ENCODE measurements around the gene TGIF1.
"Not testable (repeated sequence)": the region's sequence is repeated elsewhere in the genome, so short reads cannot be mapped to it uniquely, and the experiment has no call there.

Gene TGIF1

DNA sequence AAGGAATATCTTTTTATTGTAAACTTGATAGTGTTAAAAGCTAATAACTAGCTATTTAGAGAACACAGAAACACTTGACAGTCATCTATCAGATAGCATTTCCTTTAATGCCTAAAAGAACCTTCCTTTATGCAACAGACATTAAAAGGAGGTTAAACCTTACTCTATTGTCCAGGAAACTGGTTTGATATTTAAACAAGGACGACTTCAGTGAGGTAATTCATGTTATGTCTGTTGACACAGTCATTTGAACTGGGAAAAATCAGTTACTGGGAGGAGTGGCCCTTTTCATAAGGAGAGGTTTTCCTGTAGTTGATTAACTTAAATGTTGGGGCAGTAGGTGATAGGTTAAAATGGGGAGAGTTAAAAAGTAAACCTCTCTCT, 6.7 kb downstream of the TGIF1 start:
- no peak for ATAC-seq

DNA sequence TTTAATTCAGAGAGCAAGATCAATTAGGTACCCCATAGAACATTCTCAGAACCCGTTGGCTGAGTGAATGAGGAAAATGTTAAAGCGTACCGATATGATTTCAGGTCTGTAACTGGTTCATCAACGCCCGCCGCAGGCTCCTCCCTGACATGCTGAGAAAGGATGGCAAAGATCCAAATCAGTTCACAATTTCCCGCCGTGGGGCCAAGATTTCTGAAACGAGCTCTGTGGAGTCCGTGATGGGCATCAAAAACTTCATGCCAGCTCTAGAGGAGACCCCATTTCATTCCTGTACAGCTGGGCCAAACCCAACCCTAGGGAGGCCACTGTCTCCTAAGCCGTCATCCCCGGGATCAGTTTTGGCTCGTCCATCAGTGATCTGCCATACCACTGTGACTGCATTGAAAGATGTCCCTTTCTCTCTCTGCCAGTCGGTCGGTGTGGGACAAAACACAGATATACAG, 7.3 kb downstream of the TGIF1 start:
- ATAC-seq = no peak

GRCh38 chr18:3458378-3458777, 8.4 kb downstream of the TGIF1 start:
- peak in 1 of 2 donors; percentile 10 for ATAC-seq

- ATAC-seq = peak; percentile 76 to 84
These were observed 9.2 kb downstream of the TGIF1 start for GRCh38 chr18:3458952-3459853.

DNA sequence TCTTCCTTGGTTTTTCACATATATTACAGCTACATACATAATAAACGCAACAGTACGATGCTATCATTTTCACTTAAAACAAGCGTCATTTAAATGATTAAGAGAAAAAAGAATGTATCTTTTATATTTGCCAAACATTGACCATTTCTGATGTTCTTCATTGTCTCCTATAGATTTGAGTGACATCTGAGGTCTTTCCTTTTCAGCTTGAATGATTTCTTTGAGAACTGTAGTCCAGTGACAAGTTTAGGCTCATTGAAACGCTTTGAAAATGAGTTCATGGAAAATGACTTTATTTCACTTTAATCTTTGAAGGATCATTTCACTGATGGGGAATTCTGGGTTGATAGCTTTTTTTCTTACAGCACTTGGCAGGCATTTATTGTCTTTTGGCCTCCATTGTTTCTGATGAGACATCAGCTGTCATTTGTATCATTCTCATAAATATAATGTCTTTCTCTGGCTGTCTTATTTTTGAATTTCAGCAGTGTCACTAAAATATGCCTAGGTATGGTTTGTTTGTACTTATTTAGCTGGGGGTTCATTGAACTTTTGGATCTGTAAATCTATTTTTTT, 10.9 kb downstream of the TGIF1 start:
- ATAC-seq = no peak

GRCh38 chr18:3461704-3462103, 11.7 kb downstream of the TGIF1 start:
- no peak for ATAC-seq

- ATAC-seq = no peak
These were observed 13.1 kb downstream of the TGIF1 start for GRCh38 chr18:3463051-3463450.

DNA sequence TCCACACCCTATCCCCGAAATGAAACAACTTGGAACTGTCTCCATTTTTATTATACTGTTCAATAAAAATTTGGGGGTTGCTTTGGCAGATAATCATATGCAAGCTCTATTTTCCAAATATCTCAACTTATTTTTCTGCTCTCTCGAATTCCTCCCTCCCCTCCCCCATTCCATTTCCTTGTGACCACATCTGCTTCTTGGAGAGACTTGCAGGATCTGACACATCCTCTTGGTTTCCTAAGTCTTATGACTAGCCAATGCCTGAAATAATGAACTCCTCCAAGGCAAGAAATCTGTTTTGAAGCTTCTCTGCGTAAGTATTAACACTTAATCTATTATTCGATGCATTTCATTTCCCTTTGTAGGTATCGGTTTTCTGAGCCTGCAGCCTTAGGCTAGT, 16.1 kb downstream of the TGIF1 start:
- ATAC-seq = no peak

- peak in 1 of 2 donors; percentile 45 for ATAC-seq
These were observed 16.9 kb downstream of the TGIF1 start for GRCh38 chr18:3466872-3467271.

DNA sequence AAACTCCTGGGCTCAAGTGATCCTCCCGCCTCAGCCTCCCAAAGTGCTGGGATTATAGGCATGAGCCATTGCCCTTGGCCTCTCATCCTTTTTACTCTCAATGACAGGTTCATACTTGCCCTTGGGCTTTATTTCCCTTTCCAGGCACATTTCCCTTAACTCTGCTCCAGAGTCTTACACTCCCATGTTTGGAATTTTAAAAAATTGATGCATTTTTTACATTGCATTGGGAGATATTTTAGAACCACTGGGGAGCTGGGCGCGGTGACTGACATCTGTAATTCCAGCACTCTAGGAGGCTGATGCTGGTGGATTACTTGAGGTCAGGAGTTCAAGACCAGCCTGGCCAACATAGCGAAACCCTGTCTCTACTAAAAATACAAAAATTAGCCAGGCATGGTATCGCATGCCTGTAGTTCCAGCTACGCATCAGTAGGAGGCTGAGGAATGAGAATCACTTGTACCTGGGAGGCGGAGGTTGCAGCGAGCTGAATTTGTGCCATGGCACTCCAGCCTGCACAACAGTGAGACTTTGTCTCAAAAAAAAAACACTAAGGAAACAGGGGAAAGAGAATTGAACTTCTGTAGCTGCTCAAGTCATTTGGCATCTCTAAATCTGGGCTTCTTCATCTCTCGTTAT, 18.2 kb downstream of the TGIF1 start:
- no peak for ATAC-seq

DNA sequence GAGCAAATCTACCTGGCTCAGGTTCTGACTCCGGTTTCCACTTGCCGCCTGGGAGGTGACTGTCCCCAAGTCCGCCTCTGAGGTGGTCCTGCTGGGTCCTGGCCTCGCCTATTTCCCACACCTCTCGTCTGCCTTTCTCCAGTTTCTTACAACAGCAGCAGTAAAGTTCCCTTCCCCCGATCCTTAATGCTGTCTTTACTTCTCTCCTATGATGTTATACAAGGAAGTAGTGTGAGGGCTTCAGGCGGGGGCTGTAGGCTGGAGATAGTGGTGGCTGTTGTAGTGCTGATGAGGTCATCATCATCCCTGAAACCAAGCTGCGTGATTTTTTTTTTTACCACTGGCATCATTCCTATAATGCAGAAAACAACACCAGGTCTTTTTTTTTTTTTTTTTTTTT, 18.9 kb downstream of the TGIF1 start:
- ATAC-seq = no peak

DNA sequence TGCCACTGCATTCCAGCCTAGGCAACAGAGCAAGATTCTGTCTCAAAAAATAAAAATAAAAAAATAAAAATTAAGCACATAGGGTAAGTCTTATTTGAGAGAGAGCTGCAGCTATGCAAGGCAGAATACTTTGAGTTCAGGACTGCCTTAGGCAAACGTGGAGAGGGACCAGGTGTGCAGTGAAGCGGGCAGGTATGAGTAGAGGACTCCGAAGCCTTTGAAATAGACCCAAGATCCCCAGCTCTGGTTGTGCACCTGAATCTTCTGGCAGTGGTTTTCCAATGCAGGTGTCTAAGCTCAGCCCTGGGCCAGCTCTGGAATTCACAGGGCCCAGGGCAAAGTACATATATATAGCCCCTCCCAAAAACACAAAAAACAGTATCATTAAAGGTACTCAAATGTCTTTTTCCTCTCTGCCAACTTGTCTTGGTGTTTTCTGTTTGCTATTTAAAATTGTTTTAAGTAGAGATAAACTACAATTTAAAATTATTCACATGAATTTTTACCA, 21.2 kb downstream of the TGIF1 start:
- ATAC-seq = no peak

- ATAC-seq = not testable (repeated sequence)
These were observed 22.1 kb downstream of the TGIF1 start for GRCh38 chr18:3472121-3472520.

GRCh38 chr18:3472681-3473544, 22.9 kb downstream of the TGIF1 start:
- ATAC-seq = peak; percentile 74 to 81

DNA sequence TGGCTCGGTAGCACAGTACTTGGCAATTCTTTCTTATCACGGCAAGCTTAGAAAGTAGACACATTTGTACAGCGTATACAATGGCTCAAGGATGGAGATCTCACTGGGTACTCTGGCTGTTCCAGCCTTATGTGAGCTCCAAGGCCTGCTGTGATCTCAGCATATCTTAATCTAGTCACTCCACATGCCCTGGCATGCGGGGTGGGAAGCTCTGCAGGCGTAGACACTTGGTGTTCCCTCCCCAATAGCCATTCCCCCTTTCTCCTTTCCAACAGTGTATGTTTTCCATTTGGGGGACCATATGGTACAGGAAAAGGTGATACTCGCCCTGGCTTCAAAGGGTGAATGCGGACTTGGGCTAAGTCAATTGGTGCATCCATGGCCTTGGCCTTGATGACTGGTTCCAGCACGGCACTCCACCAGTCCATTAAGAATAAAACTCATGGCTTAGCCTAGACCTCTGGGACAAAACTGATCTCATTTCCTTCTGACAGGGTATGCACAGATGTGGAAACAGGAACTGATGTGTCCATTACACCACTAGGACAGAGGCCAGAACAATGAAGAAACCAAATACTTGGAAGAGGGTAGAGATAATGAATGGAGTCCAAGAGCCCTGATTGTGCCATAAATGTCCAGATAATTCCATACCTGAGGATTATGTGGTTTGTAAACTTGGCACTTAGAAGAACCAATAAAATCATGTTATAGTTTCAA, 28.4 kb downstream of the TGIF1 start:
- no peak for ATAC-seq

- ATAC-seq = no peak
These were observed 30.1 kb downstream of the TGIF1 start for GRCh38 chr18:3479978-3480509.

DNA sequence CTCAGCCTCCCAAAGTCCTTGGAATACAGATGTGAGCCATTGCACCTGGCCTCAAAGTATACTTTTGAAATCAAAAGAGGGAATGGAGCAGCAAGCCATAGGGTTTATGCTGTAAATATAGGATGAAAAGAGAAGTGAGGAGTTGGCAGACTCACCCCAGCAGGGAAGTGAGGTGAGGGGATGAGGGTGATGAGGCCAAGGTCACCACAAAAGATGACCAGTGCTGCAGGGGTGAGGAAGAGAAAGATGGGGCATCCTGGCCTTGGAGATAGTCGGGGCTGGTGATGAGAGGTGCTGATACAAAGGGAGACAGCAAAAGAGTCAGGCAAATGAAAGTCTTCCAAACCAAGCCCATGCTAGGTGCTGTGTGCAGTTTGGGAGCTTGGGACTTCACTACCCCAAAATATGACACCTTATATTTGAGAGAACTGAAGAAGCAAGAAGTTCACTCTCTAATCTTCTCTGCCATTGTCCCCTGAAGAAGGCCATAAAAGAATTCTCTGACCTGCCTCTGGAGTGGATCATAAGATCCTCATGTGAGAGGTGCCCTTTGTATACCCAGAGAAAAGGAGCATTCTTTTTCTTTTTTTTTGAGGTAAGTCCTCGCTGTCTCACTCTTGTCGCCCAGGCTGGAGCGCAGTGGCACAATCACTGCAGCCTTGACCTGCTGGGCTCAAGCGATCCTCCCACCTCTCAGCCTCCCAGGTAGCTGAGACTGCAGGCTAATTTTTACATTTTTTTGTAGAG, 31.0 kb downstream of the TGIF1 start:
- no peak for ATAC-seq

- peak in 1 of 2 donors; percentile 53 for ATAC-seq
These were observed 31.8 kb downstream of the TGIF1 start for GRCh38 chr18:3481696-3482210.

- no peak for ATAC-seq
These were observed 32.3 kb downstream of the TGIF1 start for GRCh38 chr18:3482258-3482657.

All from activated CD4-positive, CD25-positive, alpha-beta regulatory T cell treated with anti-CD3 and anti-CD28 coated beads, Interleukin-2, amount 50 U/mL, for 24 hours (primary cell).